ENCODE data around the gene FBXL15.
A peak's percentile ranks its signal among the peaks of the same experiment; 100 is the strongest.

The FBXL15 gene

DNA sequence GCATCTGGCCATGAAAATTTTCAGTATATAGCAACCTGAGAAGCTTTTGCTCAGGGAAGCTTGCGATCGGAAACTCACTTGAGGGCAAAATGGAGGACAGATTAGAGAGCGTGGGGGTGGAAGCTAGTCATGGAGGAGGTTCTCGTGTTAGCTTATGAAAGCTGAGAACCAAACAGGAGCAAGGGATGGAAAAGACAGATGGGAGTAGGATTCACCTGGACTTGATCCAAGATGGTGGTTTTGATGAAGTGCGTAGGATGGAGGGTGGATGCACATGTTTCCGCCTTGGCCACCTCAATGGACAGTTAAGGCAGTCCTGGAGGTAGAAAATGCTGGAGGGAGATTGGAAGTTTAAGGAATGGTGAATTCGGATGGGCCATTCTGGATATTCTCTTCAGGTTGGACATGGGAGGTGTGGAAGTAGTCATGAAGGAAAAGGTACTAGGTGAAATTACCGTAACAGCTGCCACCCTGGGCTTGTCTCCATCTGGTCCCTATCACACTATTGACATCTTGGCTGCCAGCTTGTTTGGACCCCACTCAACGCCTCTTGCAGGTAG is 37.0 kb downstream of the FBXL15 start:
- DNase-seq = no peak

DNA sequence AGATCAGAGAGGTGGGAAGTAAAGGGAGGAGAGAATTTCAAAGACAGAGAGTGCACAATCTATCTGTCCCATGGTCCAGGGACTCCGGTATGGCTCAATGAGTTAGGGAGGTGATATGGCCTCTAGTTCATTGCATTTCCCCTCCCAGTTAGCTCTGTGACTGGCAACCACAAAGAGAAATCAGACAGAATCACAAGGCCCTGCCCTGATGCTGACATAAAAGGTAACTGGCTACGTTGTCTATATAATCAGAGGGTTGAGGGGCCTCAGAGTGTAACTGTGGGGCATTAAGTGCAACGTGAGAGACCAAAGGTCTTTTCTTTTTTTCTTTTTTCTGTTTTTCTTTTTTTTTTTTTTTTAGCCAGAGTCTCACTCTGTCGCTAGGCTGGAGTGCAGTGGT is 38.0 kb downstream of the FBXL15 start:
- no peak for DNase-seq

DNA sequence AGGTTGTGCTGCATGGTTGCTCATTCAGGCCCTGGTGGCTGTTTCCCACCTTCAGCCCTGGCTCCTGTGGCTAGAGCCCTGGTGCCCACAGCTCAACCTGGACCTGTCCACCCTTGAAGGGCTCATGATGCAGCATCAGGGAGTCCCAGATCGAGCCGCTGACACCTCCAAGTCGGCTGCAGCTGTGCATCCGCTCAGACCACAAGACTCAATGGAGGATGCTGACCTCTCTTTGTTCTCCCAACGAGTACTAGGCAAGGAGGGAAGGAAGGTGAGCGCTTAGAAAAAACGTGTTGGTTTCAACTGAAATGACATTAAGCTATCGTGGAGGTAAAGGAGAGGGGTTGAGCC is 40.2 kb downstream of the FBXL15 start:
- no peak for DNase-seq

DNA sequence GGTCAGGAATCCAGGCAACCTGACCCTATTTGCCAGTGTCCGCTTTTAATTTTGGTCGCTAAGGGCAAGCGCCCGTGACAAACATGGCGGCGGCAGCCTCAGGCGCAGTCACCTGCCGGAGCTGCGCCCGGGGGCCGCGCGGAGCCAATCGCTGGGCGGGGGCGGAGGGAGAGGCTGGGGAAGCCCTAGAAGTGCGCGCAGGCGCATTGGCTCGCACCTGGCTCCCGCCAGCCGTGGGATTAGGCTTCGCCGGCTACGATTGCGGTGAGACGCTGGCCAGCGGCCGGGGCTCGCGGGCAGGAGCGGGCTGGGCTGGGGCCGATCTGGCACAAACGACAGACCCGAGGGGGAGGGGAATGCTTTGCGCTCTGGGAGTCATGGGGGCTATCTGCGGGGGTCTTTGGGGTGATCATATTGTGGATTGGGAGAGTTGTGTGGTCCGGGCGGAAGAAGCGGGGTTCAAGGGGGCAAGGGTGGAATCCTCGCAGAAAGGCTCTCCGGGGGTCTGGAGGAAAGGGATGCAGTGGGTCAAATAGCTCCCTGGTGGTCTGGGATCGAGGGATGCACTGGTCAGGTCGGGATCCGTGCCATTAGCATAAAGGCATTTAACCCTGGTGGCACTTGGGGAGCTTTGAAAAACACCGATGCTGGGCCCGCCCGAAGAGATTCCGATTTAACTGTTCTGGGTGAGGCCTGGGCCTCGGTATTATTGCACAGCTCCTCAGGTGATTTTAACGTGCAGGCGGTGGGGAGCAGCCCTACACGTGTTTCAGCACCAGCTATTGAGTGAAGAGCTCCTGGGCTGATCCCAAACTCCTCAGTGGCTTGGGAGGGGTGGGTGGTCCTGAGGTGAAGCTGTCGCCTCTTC is 40.8 kb downstream of the FBXL15 start:
- DNase-seq = peak; percentile 86

DNA sequence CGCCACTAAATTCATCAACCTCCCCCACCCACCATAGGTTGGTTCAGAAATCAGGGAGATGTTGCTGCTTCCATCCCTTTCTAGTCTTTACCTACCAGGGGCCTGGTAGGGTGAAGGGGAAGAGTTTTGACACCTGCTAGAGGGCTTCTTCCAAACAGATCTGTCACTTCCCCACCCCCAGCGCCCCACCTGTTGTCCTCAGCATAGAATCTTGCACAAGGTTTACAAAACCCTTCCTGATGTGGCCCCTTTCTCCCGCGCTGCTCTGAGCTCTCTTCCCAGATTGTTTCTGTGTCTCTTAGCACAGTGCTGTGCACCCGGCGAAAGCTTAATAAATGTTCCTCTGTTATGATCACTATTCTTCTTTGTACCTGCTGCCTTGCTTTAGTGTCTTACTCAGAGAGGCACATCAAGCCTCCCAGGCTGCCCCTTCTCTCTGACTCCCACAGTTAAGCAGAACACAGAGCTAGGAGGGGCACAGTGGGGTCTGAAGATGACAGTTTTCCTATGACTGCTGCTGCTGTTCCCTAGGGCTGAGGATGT is 41.9 kb downstream of the FBXL15 start:
- DNase-seq = no peak

DNA sequence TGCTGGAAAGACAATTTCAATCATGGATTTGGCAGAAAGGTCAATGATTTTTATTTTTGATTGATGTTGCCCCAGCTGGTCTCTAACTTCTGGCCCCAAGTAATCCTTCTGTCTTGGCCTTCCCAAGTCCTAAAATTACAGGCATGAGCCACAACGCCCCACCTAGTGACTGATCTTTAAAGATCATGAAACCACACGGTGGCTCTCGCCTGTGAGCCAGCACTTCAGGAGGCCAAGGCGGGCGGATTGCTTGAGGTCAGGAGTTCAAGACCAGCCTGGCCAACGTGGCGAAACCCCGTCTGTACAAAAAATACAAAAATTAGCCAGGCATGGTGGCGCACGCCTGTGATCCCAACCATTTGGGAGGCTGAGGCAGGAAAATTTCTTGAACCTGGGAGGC is 43.3 kb downstream of the FBXL15 start:
- no peak for DNase-seq

DNA sequence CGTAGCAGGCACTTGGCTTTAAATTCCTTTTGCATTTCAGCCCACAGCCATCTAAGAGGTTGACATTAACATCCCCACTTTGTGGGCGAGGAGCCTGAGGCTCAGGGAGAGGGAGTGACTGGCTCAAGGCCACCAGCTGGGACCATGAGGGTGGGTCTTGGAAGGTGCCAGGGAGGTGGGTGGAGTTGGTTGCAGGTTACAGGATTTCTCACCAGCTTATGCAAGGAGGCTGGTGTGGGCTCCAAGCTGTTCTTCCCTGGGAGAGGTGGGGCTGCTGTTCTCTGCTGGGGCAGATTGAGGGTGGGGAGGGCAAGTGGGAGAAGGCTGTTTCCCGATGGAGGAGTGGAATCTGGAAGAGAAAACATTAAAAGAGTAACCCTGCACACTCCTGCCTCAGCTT is 44.8 kb downstream of the FBXL15 start:
- DNase-seq = no peak

DNA sequence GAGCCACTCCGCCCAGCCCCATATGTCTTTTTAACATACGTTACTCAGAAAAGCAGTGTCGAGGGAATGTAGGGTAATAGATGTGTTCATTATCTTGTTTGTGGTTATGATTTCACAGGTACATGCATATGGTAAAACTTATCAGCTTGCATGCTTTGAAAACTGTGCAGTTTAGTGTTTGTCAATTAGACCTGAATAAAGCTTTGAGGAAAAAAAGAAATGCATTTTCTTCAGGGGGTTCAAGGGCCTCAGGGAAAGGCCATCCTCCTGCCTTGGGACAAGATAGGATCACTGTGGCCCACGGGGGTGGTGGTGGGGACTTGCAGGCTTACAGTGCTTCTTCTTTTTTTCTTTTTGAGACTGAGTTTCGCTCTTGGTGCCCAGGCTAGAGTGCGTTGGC is 46.7 kb downstream of the FBXL15 start:
- DNase-seq = no peak

DNA sequence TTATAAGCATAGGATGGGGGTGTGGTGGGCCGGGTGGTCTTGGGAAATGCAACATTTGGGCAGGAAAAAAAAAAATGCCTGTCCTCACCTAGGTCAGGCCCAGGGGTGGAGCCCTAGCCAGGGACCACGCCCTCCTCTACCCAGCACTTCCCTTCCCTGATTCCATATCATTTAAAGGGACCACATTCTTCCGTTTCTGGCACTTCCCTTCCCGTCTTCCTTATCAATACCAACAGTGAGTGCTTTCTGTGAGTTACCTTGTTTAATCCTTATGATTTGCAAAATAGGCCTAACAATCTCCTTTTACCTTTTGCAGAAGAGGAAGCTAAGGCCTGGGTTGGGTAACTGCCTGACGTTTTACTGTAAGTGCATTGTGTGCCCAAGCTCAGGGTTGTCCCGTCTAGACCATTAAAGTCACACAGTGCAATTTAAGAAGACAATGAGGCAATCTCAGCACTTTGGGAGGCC is 47.4 kb downstream of the FBXL15 start:
- no peak for DNase-seq

DNA sequence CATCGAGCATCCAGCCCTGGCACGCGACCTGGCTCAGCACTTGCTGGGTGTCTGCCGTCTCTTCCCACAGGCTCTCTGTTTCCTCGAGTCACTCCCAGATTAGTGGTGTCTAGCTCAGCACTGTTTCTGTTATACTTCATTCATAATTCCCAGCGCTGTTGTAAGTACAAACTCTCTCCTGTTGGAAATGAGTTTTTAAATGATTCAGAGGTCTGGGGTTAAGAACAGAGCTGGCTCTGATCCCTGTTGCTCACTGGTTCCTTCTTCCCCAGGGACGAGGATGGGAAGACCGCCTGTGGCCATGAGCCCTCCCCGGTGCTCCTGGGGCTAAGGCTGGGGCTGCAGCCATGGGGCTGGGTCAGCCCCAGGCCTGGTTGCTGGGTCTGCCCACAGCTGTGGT is 48.0 kb downstream of the FBXL15 start:
- DNase-seq = no peak

DNA sequence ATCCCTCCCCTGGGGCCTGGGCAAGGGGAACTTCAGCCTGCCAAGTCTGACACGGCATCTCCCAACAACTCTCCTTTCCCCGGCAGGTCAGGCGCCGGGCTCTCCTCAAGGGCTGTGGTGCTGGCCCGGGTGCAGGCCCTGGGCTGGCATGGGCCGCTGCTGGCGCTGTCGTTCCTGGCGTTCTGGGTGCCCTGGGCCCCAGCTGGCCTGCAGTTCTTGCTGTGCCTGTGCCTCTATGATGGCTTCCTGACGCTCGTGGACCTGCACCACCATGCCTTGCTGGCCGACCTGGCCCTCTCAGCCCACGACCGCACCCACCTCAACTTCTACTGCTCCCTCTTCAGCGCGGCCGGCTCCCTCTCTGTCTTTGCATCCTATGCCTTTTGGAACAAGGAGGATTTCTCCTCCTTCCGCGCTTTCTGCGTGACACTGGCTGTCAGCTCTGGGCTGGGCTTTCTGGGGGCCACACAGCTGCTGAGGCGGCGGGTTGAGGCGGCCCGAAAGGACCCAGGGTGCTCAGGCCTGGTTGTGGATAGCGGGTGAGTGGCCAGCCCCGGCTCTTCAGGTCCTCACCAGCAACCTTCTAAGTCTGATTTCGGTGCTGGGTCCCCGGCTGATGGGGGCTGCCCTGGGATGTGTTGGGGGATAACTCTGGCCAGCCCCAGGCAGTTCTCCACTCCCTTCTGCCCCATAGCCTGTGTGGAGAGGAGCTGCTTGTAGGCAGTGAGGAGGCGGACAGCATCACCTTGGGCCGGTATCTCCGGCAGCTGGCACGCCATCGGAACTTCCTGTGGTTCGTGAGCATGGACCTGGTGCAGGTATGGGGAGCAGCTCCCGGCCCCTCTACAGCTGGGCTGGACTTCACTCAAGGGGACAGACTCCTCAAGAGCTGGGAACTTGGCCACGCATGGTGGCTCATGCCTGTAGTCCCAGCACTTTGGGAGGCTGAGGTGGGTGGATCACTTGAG is 50.2 kb downstream of the FBXL15 start:
- no peak for DNase-seq

Data from NCI-H774 (cell line).